HL-60/S4 treated with retinoic acid at 250 ng/mL for 4 days and 3 days (cell line): Measurements from ENCODE around the gene COL16A1.

Source experiments
- in situ Hi-C: fragments of 300-500 bp; cut with MboI; formaldehyde crosslinking; loops from 2 replicates; pipeline ENCODE4 v1.7.0; 2022; ENCODE audit warnings: low sequenced_read_pairs

COL16A1 gene

DNA sequence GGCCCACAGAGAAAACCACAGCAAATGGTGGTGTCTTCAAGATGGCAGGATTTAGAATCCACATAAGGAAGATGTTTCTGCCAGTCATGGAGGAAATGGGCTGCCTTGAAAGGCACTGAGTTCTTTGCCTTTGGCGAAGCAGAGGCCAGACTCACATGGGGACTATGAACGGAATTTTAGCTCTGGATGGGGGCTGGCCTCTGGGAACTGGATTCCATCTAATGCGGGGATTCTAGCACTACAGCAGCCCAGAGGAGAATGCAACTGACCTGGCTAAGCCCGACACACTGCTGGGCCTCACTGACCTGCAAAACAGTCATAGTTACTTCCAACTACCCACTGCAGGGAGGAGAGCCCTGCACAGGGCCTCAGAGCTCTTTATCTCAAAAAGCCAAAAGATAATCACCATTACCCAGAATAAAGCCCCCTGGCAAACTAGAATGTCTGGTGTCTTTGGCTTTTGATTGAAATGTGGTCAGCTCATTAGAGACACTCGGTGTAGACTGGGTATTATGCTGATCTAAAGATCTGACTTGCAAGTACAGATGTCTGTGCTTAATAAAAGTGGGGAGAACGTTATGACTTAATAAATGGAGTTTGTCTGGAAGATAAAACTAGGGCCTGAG, 74.8 kb downstream of the COL16A1 start:
- in situ Hi-C loops: no loop called here

DNA sequence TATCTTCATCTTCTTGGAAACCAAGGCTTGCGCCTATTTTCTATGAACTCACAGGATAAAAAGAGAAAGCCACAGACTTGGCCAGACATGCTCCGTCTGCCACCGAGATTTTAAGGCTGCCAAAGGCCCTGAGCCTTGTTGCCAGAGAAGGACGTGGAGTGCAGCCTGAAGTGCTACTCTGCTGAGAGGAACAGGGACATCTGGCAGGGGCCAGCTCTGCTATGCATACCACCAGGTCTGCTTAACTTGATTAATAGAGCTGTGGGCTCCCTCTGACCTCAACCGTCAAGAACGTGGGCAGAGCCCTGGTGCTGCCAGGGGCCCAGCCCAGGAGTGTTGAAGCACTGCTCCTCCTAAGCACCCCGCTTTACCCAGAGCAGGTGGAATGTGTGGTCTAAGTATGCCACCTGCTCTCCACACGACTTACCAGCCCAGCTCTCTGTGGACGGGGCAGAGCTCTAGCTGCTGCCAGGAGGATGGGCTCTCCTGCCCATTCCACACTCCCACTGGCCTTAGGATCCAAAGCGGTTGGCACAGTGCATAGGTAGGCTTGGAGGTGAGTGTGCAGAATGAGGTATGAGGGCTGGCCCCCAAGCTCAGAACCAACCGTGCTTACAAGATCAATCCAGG, 75.8 kb downstream of the COL16A1 start:
- in situ Hi-C loops: no loop called here

GRCh38 chr1:31627301-31627929, 76.4 kb downstream of the COL16A1 start:
- in situ Hi-C loops: no loop called here

DNA sequence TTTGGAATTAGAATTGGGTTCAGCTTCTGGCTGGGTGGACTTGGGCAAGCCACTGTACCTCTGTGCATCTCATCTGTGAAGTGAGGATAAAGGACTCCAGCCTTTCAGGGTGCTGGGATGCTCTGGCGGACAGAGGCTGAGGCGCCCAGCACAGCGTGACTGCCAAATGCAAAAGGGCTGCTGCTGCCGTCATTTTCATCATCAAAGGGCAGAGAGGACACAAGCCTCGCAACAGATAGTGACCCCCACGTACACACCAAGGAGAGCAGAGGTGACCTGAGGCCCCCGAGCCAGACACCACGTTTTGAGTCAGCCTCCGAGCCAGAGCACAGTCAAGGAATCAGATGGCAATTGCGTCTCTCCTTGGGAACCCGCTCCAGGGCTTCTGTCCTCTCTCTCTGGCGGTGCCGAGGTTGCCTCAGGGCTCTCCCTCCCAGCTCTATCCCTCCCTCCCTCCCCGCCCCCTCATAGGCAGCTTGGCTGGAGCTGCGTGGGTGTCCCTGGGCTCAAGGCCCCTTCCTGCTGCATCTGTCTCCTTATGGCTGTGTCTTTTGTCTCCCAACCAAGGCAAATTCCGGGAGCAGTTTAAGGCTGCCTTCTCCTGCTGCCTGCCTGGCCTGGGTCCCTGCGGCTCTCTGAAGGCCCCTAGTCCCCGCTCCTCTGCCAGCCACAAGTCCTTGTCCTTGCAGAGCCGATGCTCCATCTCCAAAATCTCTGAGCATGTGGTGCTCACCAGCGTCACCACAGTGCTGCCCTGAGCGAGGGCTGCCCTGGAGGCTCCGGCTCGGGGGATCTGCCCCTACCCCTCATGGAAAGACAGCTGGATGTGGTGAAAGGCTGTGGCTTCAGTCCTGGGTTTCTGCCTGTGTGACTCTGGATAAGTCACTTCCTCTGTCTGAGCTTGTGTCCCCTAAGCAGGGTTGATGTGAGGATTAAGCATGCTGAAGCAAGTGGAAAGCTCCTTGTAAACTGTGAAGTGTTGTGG, 77.3 kb downstream of the COL16A1 start:
- in situ Hi-C loops: no loop called here

DNA sequence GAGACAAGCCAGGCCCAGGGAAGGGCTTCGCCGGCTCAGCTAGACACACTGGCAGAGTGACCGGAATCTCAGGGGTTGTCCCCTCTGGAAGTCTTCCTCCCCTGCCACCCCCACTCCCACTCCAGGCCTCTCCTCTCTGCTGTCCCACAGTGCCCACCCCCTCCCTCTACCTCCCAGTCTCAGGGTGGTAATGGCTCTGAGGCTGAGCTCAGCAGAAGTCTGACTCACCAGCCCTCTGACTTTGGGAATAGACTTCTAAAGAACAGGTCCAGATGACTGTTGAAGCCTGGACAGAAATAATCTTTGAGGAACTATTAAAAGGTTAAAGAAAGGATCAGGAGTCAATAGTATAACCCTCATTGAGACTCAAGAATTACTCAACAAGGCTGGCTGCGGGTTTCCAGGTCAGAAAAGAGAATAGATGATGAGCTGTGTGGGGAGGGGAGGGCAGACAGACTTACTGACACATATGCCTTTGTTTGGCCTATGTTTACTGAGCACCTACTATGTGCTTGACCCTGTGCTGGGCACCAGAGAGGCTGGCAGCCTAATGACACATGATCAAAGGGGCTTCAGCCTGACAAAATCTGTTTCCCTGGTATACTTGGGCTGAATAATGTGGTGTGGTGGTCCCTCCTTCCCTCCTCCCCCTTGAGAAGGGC, 78.1 kb downstream of the COL16A1 start:
- in situ Hi-C loops: no loop called here

- in situ Hi-C loops: no loop called here
Observed at GRCh38 chr1:31624731-31625514, 78.9 kb downstream of the COL16A1 start.

DNA sequence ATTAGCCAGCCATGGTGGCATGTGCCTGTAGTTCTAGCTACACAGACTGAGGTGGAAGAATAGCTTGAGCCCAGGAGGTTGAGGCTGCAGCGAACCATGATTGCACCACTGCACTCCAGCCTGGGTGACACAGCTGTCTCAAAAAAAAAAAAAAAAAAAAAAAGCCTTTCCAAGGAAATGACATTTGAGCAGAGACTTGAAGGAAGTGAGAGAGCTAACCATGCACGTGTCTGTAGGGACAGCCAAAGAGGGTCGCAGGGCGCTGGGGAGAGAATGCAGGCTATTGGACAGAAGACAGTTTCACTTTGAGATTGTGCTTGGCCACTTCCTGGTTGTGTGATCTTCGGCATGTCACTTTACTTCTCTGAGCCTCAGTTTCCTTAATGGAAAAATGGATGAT, 79.5 kb downstream of the COL16A1 start:
- in situ Hi-C loops: no loop called here

DNA sequence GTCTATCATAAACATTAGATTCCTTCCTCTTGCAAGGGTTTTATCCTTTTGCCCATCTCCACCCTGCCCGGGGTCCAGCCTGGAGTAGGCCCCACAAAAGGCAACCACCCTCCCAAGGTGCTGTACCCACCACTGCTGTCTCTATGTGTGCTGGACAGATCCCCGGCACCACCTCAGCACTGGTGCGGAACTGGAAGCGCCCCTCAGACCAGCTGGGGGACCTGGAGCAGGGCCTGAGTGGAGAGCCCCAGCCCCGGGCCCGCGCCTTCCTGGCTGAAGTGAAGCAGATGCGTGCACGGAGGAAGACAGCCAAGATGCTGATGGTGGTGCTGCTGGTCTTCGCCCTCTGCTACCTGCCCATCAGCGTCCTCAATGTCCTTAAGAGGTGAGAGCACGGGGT, 80.5 kb downstream of the COL16A1 start:
- in situ Hi-C loops: no loop called here

DNA sequence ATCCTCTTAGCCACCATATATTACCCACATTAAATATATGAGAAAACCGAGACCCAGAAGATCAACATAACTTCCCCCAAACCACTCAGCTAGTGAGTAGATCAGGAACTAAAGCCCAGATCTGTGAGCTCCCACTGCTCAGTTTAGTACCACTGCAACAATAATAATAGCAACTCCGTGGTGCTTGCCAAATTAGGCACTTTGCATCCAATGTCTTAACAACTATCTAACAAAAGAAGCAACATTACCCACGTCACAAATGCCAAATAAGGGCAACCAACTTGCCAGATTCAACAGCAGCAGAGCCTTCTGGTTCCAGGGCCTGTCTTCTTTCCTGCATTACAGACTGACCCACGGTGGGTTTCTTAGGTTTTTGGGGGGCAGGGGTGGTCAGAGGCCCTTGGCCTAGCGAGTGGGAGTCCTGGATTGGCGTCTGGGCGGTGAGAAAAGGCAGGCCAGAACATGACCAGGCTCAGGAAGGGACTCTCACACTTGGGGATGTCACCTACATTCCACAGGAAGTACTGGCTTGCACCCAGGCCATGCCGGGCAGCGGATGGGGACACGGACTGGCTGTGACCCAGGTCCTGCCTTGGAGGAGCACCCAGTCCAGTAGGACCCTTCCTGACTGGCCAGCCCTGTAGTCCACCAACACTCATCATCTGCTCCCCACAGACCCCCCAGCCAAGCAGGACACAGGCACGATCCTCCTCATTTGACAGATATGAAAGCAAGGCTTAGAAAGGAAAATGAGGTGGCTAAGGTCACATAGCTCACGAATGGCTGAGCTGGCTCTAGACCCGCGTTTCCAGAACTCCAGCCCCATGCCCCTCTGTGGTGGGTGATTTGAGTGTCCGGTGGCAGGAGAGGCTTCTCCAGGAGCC, 81.7 kb downstream of the COL16A1 start:
- in situ Hi-C loops: no loop called here

DNA sequence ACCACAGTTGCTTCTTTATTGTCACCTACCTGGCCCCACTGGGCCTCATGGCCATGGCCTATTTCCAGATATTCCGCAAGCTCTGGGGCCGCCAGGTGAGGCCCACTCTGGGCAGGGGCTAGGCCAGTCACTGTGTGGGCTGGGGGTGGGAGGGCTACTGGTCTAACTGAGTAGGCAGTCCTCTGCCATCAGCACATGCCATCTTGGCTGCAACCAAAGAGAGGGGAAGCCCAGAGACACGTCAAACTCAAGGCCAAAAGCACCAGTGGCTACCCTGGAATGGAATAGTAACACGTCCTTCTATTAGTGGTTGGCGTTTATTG, 82.4 kb downstream of the COL16A1 start:
- in situ Hi-C loops: no loop called here

DNA sequence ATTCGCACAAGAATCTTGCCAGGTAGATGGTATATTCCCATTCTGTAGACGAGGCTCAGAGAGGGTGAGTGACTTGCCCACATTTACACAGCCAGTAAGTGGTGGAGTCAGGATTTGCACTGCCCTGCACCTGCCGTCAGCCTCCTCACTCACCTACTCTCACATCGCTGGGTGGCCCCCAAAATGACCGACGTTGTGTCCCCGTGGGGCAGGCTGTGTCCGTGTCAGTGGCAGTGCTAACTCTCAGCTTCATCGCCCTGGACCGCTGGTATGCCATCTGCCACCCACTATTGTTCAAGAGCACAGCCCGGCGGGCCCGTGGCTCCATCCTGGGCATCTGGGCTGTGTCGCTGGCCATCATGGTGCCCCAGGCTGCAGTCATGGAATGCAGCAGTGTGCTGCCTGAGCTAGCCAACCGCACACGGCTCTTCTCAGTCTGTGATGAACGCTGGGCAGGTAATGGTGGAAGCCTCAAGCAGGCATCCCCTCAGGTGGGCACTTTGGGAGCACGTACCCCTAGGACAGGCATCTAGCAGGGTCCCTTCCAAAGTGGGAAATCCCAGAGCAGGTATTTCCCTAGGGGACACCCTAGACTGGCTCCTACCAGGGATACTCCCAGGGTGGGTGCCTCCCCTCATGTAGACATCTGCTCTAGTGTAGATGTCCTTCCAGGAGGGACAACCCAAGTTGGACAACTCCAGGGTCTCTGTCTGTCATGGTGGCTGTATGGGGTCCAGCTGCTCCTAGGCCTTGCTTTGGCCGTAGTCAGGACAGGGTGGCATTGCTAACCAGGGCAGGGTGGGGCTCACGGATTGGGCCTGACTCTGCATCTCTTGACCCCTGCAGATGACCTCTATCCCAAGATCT, 83.0 kb downstream of the COL16A1 start:
- in situ Hi-C loops: no loop called here

- in situ Hi-C loops: no loop called here
Observed at GRCh38 chr1:31618916-31619846, 84.6 kb downstream of the COL16A1 start.

DNA sequence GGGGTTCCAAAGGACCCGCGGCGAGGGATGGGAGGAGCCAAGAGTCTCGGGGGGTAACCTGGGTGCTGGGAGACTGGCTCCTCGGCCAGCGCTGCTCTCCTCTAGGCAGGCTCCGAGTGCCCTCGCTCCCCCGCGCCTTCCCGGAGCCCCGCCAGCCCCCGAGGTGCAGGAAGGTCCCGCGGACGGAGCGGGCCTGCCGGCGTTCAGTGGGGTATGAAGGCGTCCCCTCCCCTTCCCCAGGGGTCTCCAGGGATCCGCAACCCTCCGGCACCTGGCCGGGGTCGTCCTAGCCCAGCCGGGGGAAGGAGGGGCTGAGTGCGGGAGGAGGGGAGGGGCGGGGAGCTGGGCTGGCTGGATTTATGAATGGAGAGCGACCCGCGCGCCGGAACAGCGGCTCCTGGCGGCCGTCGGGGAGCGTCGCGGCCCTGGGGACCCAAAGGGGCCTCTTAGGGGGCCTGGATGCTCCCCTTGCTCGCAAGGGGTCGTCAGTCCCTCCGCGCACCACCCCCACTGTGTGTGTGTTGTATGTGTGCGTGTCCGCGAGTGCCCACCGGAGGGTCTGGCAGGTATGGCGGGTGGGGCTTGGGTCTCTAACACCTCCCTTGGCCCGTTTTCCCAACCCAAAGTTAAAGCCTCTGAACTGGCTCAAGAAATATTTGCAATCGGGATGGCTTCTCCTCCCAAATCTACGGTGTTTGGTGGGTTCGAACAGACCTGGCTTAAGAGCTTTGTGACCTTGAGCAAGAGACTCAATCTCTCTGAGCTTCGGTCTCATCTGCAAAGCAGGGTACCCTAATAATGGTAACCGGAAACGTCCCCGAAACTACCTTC, 85.7 kb downstream of the COL16A1 start:
- in situ Hi-C loops: no loop called here

GRCh38 chr1:31617218-31617915, 86.5 kb downstream of the COL16A1 start, which contains the start of gene HCRTR1:
Gene HCRTR1 (plus strand): TSS chr1:31617689. CDS start chr1:31619193, 1,504 bp downstream.
- in situ Hi-C loops: no loop called here

DNA sequence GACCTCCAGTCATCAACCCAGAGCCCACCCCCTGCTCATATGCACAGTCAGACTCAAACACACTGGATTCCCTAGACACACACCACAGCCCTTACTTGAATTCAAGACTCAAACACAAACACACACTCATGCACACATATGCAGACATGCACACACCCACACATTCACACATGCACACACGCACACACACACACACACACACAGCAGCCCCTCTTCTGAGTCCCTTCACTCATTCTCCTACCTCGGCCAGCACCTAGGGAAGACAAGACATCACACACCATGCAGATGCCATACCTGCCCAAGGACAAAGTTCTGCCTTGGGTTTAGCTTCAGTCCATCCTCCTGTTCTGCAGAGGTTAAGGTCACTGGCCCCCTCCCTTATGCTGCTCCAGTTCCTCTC, 87.9 kb downstream of the COL16A1 start:
- in situ Hi-C loops: no loop called here

GRCh38 chr1:31615414-31615813, 88.4 kb downstream of the COL16A1 start:
- in situ Hi-C loops: no loop called here
